CD4-positive, CD25-positive, alpha-beta regulatory T cell (primary cell): ENCODE results near the gene OSBP2. TPM values are rescaled to one million over a fixed set of nuclear protein-coding genes. Genes with fewer than 3 reads are reported as not detected.

Source experiments
- ATAC-seq, 2 donors: fragments of 150-1000 bp; cut with Tn5 transposase; one replicate each; pipeline ENCODE4 v1.10.0; 2021; ENCODE audit warnings: low read depth in 2 of 2, moderate number of reproducible peaks in 2 of 2, moderate library complexity in 1 of 2
- DNase-seq, 3 donors: peaks; one replicate each; pipeline versions ENCODE4 v3.0.0 to v3.0.0-alpha.2; 2012 to 2022; ENCODE audit warnings: mixed read lengths in 1 of 3
- H3K27ac ChIP-seq: one replicate; pipeline ENCODE4 v1.7.0; 2013; ENCODE audit warnings: mild to moderate bottlenecking, low read length; ENCODE audit not compliant: insufficient read depth, poor library complexity, severe bottlenecking
- H3K27me3 ChIP-seq: one replicate; pipeline ENCODE4 v1.7.0; 2013; ENCODE audit warnings: low read length; ENCODE audit not compliant: control insufficient read depth, insufficient read depth
- H3K36me3 ChIP-seq: one replicate; pipeline ENCODE4 v1.7.0; 2013; ENCODE audit warnings: mild to moderate bottlenecking, low read length, moderate library complexity; ENCODE audit not compliant: control insufficient read depth, insufficient read depth
- H3K4me1 ChIP-seq: 2 replicates; pipeline ENCODE4 v1.7.0; 2013; ENCODE audit warnings: mild to moderate bottlenecking, low read length; ENCODE audit not compliant: insufficient read depth, control insufficient read depth, poor library complexity, severe bottlenecking
- H3K4me3 ChIP-seq: one replicate; pipeline ENCODE4 v1.7.0; 2013; ENCODE audit warnings: low read depth, mild to moderate bottlenecking, low read length, moderate library complexity
- H3K9me3 ChIP-seq, 2 experiments: 1 replicate in 1 of 2; 2 replicates in 1 of 2; pipeline ENCODE4 v1.7.0; 2013; ENCODE audit warnings: low read length in 2 of 2, mild to moderate bottlenecking in 1 of 2, moderate library complexity in 1 of 2; ENCODE audit not compliant: control insufficient read depth in 2 of 2
- H3K27ac Mint-ChIP-seq, 3 donors: one replicate each; pipeline ENCODE4 v1.8.0; 2020 to 2022; ENCODE audit warnings: mild to moderate bottlenecking in 3 of 3, mixed read lengths in 3 of 3, moderate library complexity in 2 of 3
- H3K27me3 Mint-ChIP-seq: one replicate; pipeline ENCODE4 v1.8.0; 2022; ENCODE audit warnings: mild to moderate bottlenecking, mixed read lengths
- H3K36me3 Mint-ChIP-seq: one replicate; pipeline ENCODE4 v1.8.0; 2020; ENCODE audit warnings: mixed read lengths
- H3K4me1 Mint-ChIP-seq, 4 donors: one replicate each; pipeline ENCODE4 v1.8.0; 2020 to 2022; ENCODE audit warnings: mixed read lengths in 4 of 4, mild to moderate bottlenecking in 1 of 4
- H3K4me3 Mint-ChIP-seq, 4 donors: one replicate each; pipeline ENCODE4 v1.8.0; 2020 to 2022; ENCODE audit warnings: mild to moderate bottlenecking in 4 of 4, mixed read lengths in 4 of 4, moderate library complexity in 3 of 4
- H3K9me3 Mint-ChIP-seq, 7 donors: one replicate each; pipeline ENCODE4 v1.8.0; 2020 to 2022; ENCODE audit warnings: mixed read lengths in 7 of 7, mild to moderate bottlenecking in 3 of 7, moderate library complexity in 2 of 7
- polyA plus RNA-seq, 4 donors: library from polyadenylated mRNA; unstranded; fragments of 300-500 nt; fragmentation: Illumina TruSeq; gene quantifications; one replicate each; pipeline ENCODE4 v1.2.3, GENCODE V29; 2021
- total RNA-seq: library from RNA; stranded (reverse); gene quantifications from one replicate; pipeline ENCODE4 v1.2.3, GENCODE V29; 2022

Gene OSBP2
- total and polyA plus RNA-seq, 5 donors from 2014 or later = 0.86 to 9.9 (median 1.7) TPM

- ATAC-seq (no peak), DNase-seq (no peak)
- peaks cover 32% of the 10 kb centered on the region for H3K27me3 Mint-ChIP-seq
- Histone ChIP-seq H3K4me1 (peaks cover 10% of the 10 kb centered on the region), H3K27ac (no peak overlapping the region), H3K9me3 (no peaks in the 10 kb centered on the region), H3K36me3 (no peaks in the 10 kb centered on the region), H3K27me3 (peaks cover 15% of the 10 kb centered on the region), H3K4me3 (no peak overlapping the region)
- no peak overlapping the region for H3K27ac Mint-ChIP-seq
- H3K4me1 Mint-ChIP-seq = peaks cover 0 to 8% (median 4%) of the 10 kb centered on the region in 4 donors
- no peaks in the 10 kb centered on the region for H3K36me3 Mint-ChIP-seq
- peaks cover 0 to 6% (median 0%) of the 10 kb centered on the region in 7 donors for H3K9me3 Mint-ChIP-seq
- H3K4me3 Mint-ChIP-seq = no peak overlapping the region
These were observed 131.2 kb downstream of the OSBP2 start for GRCh38 chr22:30825711-30826505.

GRCh38 chr22:30826670-30827355, 132.1 kb downstream of the OSBP2 start:
- peaks cover 23% of the 10 kb centered on the region for H3K27me3 Mint-ChIP-seq
- no peak overlapping the region for H3K27ac Mint-ChIP-seq
- H3K27ac ChIP-seq = no peak overlapping the region
- ATAC-seq (no peak), DNase-seq (no peak)
- H3K27me3 ChIP-seq = peaks cover 10% of the 10 kb centered on the region
- no peak overlapping the region for H3K4me3 Mint-ChIP-seq
- H3K4me3 ChIP-seq = no peak overlapping the region
- H3K9me3 ChIP-seq = no peaks in the 10 kb centered on the region
- peaks cover 0 to 6% (median 0%) of the 10 kb centered on the region in 7 donors for H3K9me3 Mint-ChIP-seq
- no peaks in the 10 kb centered on the region for H3K36me3 ChIP-seq
- H3K4me1 Mint-ChIP-seq = peaks cover 0 to 4% (median 2%) of the 10 kb centered on the region in 4 donors
- H3K36me3 Mint-ChIP-seq = no peaks in the 10 kb centered on the region
- H3K4me1 ChIP-seq = peaks cover 10% of the 10 kb centered on the region

GRCh38 chr22:30827646-30828045, 133.0 kb downstream of the OSBP2 start:
- Histone ChIP-seq H3K4me3 (no peak overlapping the region), H3K9me3 (no peaks in the 10 kb centered on the region), H3K36me3 (no peaks in the 10 kb centered on the region), H3K27me3 (peaks cover 10% of the 10 kb centered on the region), H3K27ac (no peak overlapping the region), H3K4me1 (peaks cover 2% of the 10 kb centered on the region)
- Mint-ChIP-seq H3K9me3 (peaks cover 0 to 6% (median 0%) of the 10 kb centered on the region in 7 donors), H3K27me3 (peaks cover 21% of the 10 kb centered on the region), H3K4me1 (peaks cover 0 to 6% (median 2%) of the 10 kb centered on the region in 4 donors), H3K4me3 (no peak overlapping the region), H3K36me3 (no peaks in the 10 kb centered on the region), H3K27ac (no peak overlapping the region)
- DNase-seq = no peak
- ATAC-seq = no peak

GRCh38 chr22:30828187-30829155, 133.8 kb downstream of the OSBP2 start:
- H3K27me3 ChIP-seq = peaks cover 5% of the 10 kb centered on the region
- no peak overlapping the region for H3K4me3 ChIP-seq
- H3K36me3 ChIP-seq = no peaks in the 10 kb centered on the region
- H3K4me1 Mint-ChIP-seq = peaks cover 0 to 4% (median 0%) of the 10 kb centered on the region in 4 donors
- H3K27ac Mint-ChIP-seq = peak overlapping the region in 1 of 3 donors; percentile 37
- no peaks in the 10 kb centered on the region for H3K36me3 Mint-ChIP-seq
- no peak for DNase-seq
- no peak for ATAC-seq
- H3K27ac ChIP-seq = no peak overlapping the region
- peaks cover 0 to 6% (median 0%) of the 10 kb centered on the region in 7 donors for H3K9me3 Mint-ChIP-seq
- H3K27me3 Mint-ChIP-seq = peaks cover 14% of the 10 kb centered on the region
- no peaks in the 10 kb centered on the region for H3K9me3 ChIP-seq
- no peaks in the 10 kb centered on the region for H3K4me1 ChIP-seq
- peak overlapping the region in 1 of 4 donors; percentile 45 for H3K4me3 Mint-ChIP-seq

- Mint-ChIP-seq H3K9me3 (peaks cover 0 to 6% (median 0%) of the 10 kb centered on the region in 7 donors), H3K27ac (no peak overlapping the region), H3K27me3 (no peaks in the 10 kb centered on the region), H3K36me3 (no peaks in the 10 kb centered on the region), H3K4me1 (peaks cover 0 to 4% (median 0%) of the 10 kb centered on the region in 4 donors), H3K4me3 (no peak overlapping the region)
- Histone ChIP-seq H3K4me1 (no peaks in the 10 kb centered on the region), H3K27me3 (peaks cover 2% of the 10 kb centered on the region), H3K4me3 (no peak overlapping the region), H3K36me3 (no peaks in the 10 kb centered on the region), H3K9me3 (no peaks in the 10 kb centered on the region), H3K27ac (no peak overlapping the region)
- no peak for ATAC-seq
- DNase-seq = no peak
These were observed 135.4 kb downstream of the OSBP2 start for GRCh38 chr22:30829901-30830550.

GRCh38 chr22:30830907-30831306, 136.2 kb downstream of the OSBP2 start:
- Mint-ChIP-seq H3K36me3 (no peaks in the 10 kb centered on the region), H3K4me1 (peaks cover 0 to 4% (median 0%) of the 10 kb centered on the region in 4 donors), H3K27me3 (no peaks in the 10 kb centered on the region), H3K9me3 (peaks cover 0 to 6% (median 0%) of the 10 kb centered on the region in 7 donors), H3K27ac (no peak overlapping the region), H3K4me3 (no peak overlapping the region)
- no peaks in the 10 kb centered on the region for H3K9me3 ChIP-seq
- H3K27me3 ChIP-seq = peaks cover 2% of the 10 kb centered on the region
- H3K27ac ChIP-seq = no peak overlapping the region
- H3K4me3 ChIP-seq = no peak overlapping the region
- DNase-seq = no peak
- ATAC-seq = no peak
- H3K36me3 ChIP-seq = no peaks in the 10 kb centered on the region
- no peaks in the 10 kb centered on the region for H3K4me1 ChIP-seq
